ENCODE measurements around the gene LHX2.

DNA sequence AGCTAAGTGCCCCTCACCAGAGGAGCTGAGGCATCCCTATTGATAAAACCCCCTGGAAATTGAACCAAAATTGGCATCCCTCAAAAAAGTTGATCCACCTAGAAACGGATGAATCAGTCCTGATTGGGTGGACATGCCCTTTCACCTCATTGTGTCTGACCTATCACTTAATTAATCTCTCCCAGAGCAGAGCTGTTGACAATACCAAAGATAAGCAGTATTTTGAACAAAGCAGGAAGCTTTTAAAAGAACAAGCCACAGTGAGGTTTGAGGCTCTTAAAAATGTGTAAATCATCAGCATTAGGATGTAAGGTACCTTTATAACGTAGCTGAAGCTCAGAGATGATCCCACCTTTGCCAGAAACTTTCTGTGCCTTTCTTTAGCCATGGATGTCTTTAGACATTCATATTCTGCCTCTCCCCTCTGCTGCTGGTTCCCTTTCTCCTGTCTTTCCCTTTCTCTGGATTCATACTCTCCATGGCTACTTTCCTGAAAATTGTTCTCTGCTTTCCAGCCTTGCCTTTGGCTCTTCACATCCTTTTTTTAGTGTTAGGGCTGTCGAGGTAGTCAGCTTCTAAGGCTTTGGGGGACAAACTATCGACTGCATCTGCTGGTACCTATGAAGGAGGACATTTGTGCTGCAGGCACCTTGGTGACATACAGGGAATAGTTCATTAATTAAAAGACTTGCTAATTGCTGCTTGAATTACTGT is 7.8 kb upstream of the LHX2 start:
- TF ChIP-seq, protein P1, sequence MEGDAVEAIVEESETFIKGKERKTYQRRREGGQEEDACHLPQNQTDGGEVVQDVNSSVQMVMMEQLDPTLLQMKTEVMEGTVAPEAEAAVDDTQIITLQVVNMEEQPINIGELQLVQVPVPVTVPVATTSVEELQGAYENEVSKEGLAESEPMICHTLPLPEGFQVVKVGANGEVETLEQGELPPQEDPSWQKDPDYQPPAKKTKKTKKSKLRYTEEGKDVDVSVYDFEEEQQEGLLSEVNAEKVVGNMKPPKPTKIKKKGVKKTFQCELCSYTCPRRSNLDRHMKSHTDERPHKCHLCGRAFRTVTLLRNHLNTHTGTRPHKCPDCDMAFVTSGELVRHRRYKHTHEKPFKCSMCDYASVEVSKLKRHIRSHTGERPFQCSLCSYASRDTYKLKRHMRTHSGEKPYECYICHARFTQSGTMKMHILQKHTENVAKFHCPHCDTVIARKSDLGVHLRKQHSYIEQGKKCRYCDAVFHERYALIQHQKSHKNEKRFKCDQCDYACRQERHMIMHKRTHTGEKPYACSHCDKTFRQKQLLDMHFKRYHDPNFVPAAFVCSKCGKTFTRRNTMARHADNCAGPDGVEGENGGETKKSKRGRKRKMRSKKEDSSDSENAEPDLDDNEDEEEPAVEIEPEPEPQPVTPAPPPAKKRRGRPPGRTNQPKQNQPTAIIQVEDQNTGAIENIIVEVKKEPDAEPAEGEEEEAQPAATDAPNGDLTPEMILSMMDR (IDR thresholded peaks at IDR 0.05; ENCODE audit: poor library complexity), result no peak
- TF ChIP-seq EZH2 (IDR thresholded peaks at IDR 0.05; ENCODE audit: borderline replicate concordance) (peak; percentile 15), EZH2phosphoT487 (IDR thresholded peaks at IDR 0.05; ENCODE audit: low read depth, severe bottlenecking, unreplicated experiment) (no peak)
